ENCODE results near the gene BORCS5.

DNA sequence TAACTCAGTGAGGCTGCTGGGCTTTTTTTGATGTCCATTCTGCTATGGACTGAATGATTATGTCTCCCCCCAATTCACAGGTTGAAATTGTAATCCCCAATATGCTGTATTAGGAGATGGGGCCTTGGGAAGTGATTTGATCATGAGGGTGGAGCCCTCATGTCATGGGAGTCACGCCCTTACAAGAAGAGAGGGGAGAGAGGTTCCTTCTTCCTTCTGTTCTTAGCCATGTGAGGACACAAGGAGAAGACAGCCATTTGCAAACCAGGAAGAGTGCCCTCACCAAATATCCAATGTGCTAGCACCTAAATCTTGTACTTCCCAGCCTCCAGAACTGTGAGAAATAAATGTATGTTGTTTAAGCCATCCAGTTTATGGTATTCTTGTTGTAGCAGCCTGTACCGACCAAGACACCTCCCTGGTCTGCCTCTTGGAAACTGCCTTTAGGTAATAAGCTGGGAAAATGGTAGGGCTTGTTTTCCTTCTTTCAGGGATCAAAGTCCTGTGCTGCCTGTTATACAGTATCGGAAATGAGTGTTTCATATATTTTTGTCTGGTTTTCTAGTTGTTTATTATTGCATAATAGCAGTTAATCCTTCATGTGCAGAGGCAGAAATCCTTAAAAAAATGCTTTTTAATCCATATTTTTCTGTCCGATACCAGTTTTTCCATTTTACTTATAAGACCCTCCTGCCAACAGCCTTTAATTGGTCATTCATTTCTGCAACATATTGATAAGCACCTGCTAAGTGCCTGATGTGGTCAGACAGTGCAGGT lies 16.3 kb downstream of the BORCS5 start:
- TF ChIP-seq CTCF (IDR thresholded peaks at IDR 0.05) (no peak), EZH2 (IDR thresholded peaks at IDR 0.05) (no peak), EZH2phosphoT487 (IDR thresholded peaks at IDR 0.05) (no peak)

Data from neural progenitor cell (in vitro differentiated cells).